Thyroid gland (tissue), 4 donors: ENCODE measurements around the gene NCKAP5.

Experiments used
- CTCF ChIP-seq, 6 experiments: fragments of 200-600 bp in 3 of 6; fragments of 450-650 bp in 3 of 6; sonication (generic) in 3 of 6; IDR thresholded peaks; one replicate each; pipeline ENCODE4 v1.5.1; 2016 to 2019; ENCODE audit warnings: antibody characterized with exemption in 6 of 6, mild to moderate bottlenecking in 2 of 6, inconsistent platforms in 1 of 6, moderate library complexity in 1 of 6
- POLR2A ChIP-seq, 2 donors: fragments of 450-650 bp; IDR thresholded peaks; one replicate each; pipeline ENCODE4 v1.6.1; 2017; ENCODE audit warnings: antibody characterized with exemption in 2 of 2, mild to moderate bottlenecking in 2 of 2, moderate library complexity in 1 of 2

DNA sequence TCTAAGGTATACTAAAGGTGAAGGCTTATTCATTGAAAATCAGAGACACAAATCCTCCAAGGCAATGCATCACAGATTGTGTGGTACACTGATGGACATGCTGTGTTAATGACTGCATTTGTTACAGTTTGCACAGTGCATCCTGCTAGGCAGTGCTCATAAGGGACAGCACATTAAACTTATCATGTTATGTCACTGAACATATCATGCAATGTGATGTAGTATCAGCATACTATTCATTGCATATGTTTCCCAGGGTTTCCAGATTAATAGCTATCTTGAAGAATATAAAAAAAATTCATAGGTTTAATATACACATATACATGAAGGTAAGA, 225.3 kb downstream of the NCKAP5 start:
- TF ChIP-seq CTCF (IDR thresholded peaks at IDR 0.05) (no peak), POLR2A (IDR thresholded peaks at IDR 0.05) (no peak)
